Measurements from ENCODE around the gene ARSA.

Gene ARSA

GRCh38 chr22:50605002-50605612 lies 22.8 kb downstream of the ARSA start:
- no peak for DNase-seq (ENCODE audit: low read depth in 2 of 2)

DNA sequence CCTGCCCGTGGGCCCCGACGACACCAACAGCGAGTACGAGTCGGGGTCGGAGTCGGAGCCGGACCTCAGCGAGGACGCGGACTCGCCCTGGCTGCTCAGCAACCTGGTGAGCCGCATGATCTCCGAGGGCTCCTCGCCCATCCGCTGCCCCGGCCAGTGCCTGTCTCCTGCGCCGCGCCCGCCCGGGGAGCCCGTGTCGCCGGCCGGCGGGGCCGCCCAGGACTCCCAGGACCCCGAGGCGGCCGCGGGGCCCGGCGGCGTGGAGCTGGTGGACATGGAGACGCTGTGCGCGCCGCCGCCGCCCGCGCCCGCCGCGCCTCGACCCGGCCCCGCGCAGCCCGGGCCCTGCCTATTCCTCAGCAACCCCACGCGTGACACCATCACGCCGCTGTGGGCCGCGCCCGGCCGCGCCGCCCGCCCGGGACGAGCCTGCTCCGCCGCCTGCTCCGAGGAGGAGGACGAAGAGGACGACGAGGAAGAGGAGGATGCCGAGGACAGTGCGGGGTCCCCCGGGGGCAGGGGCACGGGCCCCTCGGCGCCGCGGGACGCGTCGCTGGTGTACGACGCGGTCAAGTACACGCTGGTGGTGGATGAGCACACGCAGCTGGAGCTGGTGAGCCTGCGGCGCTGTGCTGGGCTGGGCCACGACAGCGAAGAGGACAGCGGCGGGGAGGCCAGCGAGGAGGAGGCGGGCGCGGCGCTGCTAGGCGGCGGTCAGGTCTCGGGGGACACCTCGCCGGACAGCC lies 23.5 kb downstream of the ARSA start:
- DNase-seq (ENCODE audit: low read depth in 2 of 2), result no peak

GRCh38 chr22:50603511-50604255 lies 24.3 kb downstream of the ARSA start:
- no peak for DNase-seq (ENCODE audit: low read depth in 2 of 2)

DNA sequence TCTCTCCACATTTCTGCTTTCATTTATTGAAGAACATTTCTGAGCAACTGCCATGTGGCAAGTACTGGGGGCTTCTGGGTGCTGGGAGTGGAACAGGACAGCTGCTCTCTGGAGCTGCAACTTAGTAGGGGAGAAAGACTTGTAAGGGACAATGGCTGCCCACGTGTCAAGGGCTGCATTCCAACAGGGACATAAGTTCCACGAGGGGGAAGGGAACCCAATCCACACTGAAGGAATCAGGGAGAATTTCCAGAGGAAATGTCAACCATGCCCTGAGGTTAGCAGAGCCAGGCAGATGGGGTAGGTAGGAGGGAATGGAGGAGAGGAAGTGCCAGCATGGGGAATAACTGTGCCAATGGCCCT lies 25.6 kb downstream of the ARSA start:
- no peak for DNase-seq (ENCODE audit: low read depth in 2 of 2)

- no peak for DNase-seq (ENCODE audit: low read depth in 2 of 2)
These were observed 26.1 kb downstream of the ARSA start for GRCh38 chr22:50601669-50602337.

GRCh38 chr22:50600967-50601668 lies 26.8 kb downstream of the ARSA start:
- no peak for DNase-seq (ENCODE audit: low read depth in 2 of 2)

DNA sequence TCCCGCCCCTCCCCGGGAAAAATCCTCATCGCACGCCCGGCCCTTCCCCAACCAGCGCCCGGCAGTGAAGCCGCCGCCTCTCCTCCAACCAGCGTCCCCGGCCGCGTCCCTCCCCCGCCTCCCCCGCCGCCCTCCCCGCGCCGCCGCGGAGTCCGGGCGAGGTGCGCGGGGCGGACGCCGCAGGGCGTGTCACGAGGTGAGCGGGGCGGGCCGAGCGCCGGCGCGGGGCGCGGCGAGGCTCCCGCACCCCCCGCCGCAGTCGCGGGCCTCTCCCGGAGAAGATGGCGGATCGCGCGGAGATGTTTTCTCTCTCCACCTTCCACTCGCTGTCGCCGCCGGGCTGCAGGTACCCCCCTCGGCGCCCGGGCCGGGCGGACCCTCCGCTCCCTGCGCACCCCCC lies 27.4 kb downstream of the ARSA start, which contains the start of gene MAPK8IP2:
MAPK8IP2 (plus strand) TSS at position 256 of the 400 bp plus-strand sequence; CDS start at position 282, 26 bp downstream.
- no peak for DNase-seq (ENCODE audit: low read depth in 2 of 2)

GRCh38 chr22:50599816-50600455 lies 28.0 kb downstream of the ARSA start:
- peak in 1 of 2 donors; percentile 28 for DNase-seq (ENCODE audit: low read depth in 2 of 2)

- no peak for DNase-seq (ENCODE audit: low read depth in 2 of 2)
These were observed 30.9 kb downstream of the ARSA start for GRCh38 chr22:50597097-50597496.

DNA sequence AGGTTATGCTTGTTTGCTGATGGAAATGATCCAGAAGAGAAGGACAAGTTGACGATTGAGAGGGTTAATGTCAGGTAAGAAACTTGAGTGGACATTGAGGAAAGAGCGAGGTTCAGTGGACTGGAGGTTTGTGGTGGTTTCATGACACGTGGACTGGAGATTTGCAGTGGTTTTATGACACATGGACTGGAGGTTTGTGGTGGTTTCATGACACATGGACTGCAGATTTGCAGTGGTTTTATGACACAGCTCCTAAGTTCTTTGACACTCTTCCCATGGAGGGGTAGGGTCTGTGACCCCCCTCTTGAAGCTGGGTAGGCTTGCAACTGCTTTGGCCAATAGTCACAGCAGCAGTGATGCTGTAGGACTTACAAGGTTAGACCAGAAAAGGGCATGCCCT lies 32.8 kb downstream of the ARSA start:
- DNase-seq (ENCODE audit: low read depth in 2 of 2), result no peak

- DNase-seq (ENCODE audit: low read depth in 2 of 2), result no peak
These were observed 40.5 kb downstream of the ARSA start for GRCh38 chr22:50587407-50587806.

GRCh38 chr22:50586416-50586815 lies 41.5 kb downstream of the ARSA start:
- no peak for DNase-seq (ENCODE audit: low read depth in 2 of 2)

GRCh38 chr22:50585781-50586180 lies 42.2 kb downstream of the ARSA start:
- no peak for DNase-seq (ENCODE audit: low read depth in 2 of 2)

DNA sequence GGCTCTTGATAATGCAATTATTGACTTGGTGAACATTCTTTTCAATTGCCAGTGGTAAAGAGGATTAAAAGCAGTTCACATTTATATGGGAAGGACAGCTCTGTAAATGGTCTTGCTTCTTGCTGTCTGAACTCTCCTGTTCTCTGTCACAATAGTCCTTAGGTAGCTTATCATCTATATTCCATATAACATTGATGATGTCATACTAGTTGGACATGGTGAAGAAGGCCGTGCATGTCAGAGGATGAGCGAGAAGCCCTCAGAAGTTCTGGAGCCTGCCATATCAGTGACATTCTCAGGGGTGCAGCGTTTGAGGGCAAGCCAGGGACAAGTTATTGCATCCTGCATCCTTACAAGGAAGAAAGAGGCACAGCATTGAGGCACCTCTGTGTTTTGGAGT lies 42.7 kb downstream of the ARSA start:
- DNase-seq (ENCODE audit: low read depth in 2 of 2), result no peak

GRCh38 chr22:50584106-50585096 lies 43.6 kb downstream of the ARSA start:
- DNase-seq (ENCODE audit: low read depth in 2 of 2), result no peak

GRCh38 chr22:50583294-50583861 lies 44.6 kb downstream of the ARSA start:
- no peak for DNase-seq (ENCODE audit: low read depth in 2 of 2)

GRCh38 chr22:50582493-50583293 lies 45.3 kb downstream of the ARSA start, which contains the start of gene CHKB:
TSS of gene CHKB (minus strand) at chr22:50582849. CDS start at chr22:50582781, 68 bp downstream.
- peak; percentile 95 to 98 for DNase-seq (ENCODE audit: low read depth in 2 of 2)

DNA sequence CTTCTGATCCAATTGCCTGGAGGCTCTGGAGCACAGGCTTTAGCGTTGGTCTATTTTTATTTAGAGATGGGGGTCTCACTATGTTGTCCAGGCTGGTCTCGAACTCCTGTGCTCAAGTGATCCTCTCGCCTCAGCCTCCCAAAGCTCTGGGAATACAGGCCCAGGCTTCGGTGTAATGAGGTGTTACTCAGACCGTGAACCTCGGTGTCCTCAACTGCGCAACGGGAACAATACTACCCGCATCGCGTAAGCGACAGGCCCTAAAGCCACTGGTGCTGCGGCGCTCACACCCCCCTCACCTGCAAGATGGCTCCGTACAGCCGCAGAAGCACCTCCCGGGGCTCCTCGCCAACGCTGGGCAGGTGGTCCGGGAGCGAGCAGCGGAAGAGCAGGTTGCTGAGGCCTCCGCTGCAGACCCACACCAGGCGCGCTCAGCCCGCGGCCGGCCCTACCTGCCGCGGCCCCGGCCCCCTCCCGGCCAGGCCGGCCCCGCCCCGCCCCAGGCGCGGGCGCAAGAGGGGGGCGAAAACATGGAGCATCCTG lies 45.9 kb downstream of the ARSA start:
- DNase-seq (ENCODE audit: low read depth in 2 of 2), result no peak
